GM18907 (cell line): Measurements from ENCODE around the gene SLC25A10.
"Not testable (repeated sequence)": the region's sequence is repeated elsewhere in the genome, so short reads cannot be mapped to it uniquely, and the experiment has no call there.

Experiments
- ATAC-seq: cut with Tn5 transposase; IDR thresholded peaks from one replicate; pipeline ENCODE4 v1.9.1; 2021; ENCODE audit warnings: mild to moderate bottlenecking, moderate library complexity; ENCODE audit not compliant: unreplicated experiment

The SLC25A10 gene, protein sequence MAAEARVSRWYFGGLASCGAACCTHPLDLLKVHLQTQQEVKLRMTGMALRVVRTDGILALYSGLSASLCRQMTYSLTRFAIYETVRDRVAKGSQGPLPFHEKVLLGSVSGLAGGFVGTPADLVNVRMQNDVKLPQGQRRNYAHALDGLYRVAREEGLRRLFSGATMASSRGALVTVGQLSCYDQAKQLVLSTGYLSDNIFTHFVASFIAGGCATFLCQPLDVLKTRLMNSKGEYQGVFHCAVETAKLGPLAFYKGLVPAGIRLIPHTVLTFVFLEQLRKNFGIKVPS

DNA sequence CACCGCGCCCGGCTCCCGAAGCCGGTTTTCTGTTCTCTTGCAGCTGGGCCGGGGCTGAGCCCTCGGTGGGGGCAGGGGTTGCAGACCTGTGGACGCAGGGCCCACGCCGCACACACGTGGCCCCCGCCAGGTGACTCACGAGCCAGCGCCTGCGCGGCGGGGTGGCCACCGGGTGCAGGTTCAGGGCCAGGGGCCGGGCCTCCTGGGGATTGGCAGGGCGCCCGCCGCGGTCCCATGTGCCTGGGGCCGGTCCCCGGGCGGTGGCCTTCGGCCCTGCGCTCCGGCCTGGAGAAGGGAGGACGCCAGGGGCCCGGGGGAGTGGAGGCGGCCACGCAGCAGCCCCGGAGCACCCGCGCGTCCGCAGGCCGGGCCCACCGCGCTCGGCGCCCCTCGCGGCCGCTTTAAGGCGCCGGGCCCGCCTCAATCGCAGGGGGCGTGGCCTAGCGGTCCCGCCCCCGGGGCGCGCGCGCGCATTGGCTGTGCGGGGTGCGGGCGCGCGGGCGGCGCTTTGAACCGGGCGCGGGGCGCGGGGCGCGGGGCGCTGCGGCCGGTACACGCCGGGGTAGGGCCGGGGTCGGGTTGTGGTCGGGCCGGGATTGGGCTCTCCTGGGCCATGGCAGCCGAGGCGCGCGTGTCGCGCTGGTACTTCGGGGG lies at the start of gene SLC25A10:
SLC25A10 (plus strand) TSS at position 471 of the 654 bp plus-strand sequence; CDS start at position 614, 143 bp downstream.
- peak; percentile 51 for ATAC-seq

DNA sequence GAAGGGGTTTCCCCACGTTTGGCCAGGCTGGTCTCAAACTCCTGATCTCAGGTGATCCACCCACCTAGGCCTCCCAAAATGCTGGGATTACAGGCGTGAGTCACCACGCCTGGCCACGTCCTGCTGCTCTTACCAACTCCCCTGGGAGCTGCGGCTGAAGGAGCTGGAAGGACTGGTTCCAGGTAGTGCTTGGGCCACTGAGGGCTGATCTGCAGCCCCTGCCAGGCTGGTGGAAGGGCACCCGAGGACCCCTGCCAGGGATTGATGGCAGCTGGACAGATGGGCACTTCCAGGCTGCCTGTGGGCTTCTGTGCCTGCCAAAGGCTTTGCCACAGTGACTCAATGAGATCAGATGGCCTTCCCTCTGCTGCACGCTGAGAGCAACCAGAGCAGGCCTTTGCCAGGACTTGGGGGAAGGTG lies 48.0 kb upstream of the SLC25A10 start:
- ATAC-seq: no peak

DNA sequence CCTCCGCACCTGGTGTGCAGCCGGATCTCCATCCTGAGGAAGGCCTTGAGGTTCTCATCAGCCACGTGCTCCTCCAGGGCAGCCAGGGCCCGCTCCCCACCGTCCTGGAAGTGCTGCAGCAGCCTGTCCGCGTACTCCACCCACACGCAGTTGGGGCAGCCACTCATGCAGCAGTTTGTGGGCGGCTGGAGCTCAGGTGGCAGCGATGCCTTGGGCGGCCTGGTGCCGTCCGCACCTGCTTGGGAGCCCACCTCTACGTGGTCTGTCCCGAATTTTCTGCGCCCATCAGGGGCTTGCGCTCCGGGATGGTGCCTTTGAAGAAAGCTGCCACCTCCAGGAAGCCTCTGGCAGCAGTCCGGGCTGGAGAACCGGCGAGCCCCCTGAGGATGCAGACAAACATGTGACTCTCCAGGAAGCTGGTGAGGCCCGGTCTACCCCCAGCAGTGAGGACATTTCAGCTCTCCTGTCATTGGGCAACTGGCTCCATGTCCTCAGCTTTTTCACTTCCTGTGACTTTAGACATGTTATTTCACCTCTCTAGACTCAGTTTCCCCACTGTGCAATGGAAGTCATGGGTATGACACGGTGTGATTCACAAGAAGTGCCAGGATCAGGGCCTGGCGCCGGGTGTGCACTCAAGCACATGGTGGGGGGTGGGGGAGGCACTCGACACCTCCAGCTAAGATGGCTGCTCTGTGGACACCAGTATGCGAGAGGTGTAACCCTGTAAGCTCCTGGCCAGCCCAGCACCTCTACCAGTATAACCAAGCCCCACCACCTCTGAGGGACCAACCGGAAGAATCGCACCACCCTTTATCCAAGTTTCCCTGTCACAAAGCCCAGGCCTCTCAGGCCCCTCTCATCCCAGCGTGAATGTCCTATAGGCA lies 46.6 kb upstream of the SLC25A10 start:
- ATAC-seq: peak; percentile 9

DNA sequence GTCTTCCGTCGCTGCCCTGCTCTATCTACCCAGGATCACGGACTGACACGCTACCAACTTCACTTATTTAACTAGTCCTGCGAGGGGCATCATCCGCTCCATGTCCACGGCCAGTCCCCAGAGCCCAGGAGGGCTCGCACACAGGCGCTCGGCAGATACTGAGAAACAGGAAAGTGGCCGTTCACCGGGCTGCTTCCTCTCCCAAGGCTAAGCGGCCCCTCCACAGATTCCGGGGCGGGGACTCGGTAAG lies 46.1 kb upstream of the SLC25A10 start:
- no peak for ATAC-seq

DNA sequence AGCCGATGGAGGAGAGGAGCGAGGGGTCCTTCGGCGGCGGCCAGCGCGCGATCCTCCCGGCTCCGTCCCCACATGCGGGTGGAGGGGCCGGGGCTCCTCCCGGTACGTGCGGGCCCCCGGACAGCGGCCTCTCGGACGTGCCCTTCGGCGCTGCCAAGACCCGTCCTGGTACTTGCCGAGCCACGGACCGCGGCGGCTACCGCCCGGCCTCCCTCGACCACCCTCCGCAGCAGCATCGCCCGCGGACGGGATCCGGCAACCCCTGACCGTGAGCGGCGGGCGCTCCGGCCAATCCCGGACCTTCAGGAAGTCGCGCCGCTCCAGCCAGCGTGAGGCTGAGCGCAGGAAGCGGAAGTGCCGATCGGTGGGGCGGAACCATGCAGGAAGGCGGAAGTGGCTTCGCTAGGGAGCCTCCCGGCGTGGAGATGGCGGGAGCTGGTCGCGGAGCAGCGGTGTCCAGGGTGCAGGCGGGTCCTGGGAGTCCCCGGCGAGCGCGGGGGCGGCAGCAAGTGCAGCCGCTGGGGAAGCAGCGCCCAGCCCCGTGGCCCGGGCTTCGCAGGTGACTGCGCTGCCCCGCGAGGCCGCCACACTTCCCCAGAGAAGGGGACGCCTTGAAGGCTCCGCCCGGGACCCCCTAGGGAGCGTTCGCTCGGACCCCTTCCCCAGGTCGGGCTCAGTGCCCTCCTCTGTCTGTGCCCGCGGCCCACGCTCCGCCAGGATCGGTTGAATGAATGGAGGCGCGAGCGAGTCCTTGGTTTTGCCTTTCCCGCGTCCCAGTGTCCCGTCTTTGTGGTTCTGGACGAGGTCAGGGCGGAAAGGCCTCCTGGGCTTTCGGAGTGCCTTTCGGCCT lies 45.5 kb upstream of the SLC25A10 start, which contains the start of the genes CCDC137 and OXLD1:
CCDC137 (plus strand) TSS at position 396 of the 850 bp plus-strand sequence; CDS start at position 426, 30 bp downstream.
OXLD1 (minus strand) TSS at position 264 of the 850 bp plus-strand sequence; CDS start at position 236, 28 bp downstream.
- peak; percentile 90 for ATAC-seq

DNA sequence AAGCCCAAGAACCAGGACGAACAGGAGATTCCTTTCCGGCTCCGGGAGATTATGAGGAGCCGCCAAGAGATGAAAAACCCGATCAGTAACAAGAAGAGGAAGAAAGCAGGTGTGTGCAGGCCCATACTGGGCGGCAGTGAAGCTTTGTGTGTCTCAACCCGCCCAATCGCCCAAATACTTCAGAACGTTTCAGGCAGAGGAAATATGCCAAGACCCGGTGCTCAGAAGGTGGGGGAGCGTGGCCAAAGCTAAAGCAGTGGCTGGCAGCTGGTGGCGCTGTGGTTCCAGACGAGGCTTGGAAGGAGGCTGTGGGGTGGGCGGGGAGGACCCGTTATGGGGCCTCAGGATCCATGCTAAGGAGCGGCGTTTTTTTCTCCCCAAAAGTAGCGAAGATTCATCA lies 44.3 kb upstream of the SLC25A10 start:
- no peak for ATAC-seq

DNA sequence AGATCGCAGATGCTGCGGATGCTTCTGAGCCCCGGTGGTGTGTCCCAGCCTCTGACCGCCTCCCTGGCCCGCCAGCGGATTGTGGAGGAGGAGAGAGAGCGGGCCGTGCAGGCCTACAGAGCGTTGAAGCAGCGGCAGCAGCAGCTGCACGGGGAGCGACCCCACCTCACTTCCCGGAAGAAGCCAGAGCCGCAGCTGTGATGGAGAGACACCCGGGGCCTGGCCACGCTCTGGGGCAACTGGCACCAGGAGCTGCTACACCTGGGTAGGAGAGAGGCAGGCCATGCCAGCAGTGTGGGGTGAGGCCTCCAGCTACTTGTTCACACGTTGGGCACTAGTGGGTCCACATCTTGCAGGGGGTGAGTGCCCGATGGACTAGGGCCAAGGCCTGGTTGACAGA lies 39.6 kb upstream of the SLC25A10 start:
- ATAC-seq: no peak

DNA sequence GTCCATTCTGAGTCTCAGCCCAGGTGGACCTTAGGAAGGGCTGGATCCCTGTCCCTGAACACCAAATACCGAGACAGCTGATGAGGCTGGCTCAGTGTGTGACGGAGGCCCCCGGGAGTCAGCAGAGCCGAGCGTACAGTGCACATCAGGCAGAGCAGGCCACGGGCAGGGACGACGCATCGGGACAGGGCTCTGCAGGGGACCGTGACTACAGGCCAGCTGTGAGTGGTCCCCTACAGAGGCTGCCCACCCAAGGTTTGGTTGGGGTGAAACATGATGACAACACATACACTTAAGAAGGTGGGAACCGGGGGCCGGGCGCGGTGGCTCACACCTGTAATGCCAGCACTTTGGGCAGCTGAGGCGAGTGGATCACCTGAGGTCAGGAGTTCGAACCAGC lies 39.1 kb upstream of the SLC25A10 start:
- ATAC-seq: no peak

DNA sequence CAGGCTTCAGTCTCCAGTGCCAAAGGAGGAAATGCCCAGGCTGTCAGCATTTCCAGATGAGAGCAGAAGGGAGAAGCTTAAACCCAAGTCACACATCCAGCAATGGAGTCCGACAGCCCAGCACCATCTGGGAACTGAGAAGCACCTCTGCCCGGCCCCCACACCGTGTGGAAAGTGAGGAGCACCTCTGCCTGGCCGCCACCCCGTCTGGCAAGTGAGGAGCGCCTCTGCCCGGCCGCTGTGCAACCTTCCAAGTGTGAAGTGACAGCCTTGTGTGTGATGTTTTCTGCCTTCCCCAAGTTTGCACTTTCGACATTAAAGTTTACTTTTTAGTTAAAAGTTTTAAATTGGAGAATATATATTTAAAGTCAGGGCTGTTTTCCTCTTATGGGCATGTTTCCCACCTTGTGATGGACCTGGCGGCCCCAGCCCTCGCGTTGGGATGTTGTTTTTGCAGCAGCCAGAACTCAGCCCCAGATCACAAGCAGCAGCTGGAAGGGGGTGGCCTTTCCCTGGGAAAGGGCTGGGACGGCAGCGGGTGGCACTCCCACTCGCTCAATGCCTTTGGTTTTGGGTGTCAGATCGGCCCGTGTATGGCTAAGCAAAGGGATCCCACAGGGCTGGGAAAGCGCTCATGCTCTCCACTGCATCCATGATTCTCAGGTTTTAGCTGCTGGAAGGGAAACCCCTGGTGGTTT lies 38.4 kb upstream of the SLC25A10 start:
- no peak for ATAC-seq

DNA sequence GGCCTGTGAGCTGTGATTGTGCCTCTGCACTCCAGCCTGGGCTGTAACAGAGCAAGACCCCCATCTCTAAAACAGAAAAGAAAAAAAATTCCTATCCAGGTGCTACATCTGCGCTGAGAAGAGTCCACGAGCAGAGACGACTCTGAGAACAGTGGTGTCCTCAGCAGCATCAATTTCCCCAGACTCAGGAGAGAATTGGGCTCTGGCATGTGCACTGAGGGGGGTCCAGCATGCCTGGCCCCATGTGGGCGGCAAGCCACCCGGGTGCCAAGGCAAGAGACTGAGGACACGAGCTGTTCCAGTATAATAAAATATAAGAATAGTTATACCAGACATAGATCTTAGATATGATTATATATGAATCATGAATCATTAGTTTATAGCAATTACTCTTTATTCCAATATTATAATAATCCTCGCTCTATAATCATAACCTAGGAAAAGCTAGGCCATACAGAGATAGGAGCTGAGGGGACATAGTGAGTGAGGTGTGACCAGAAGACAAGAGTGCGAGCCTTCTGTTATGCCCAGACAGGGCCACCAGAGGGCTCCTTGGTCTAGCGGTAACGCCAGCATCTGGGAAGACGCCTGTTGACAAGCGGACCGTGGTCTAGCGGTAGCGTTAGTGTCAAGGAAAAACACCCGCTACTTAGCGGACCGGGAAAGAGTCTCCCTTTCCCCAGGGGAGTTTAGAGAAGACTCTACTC lies 36.4 kb upstream of the SLC25A10 start:
- ATAC-seq: not testable (repeated sequence)

DNA sequence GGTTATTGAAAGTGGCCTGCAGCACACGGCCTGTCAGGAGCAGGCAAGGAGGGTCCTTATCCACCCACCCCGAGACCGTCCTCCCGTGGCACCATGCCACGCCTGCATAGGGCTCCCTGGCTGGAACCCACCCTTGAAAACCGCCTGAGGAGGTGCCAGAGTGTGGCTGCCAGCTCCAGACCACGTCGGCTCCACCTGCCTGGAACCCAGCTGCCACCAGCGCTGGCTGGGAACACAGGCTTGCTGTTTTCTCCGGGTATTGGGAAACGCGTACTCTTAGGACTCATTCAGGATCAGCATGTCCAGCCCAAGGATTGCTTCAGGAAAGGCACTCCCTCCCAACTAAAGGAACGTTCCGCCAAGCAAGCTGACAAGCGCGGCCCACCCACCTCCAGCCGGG lies 35.2 kb upstream of the SLC25A10 start:
- no peak for ATAC-seq

DNA sequence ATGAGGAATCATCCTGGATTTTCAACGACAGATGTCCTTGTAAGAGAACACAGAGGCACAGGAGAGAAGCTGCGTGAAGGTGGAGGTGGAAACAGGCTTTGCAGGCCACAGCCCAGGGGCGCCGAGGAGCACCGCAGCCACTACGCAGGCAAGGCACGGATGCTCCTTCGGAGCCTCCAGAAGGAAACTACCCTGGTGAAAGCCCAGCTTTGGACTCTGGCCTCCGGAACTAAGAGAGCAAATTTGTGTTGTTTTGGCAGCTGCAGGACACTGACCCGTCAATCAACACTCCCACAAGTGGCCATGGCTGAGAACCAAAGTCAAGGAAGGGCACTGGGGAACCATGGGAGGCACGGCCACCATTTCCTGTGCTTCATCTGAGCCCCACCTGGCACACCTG lies 31.9 kb upstream of the SLC25A10 start:
- ATAC-seq: no peak

DNA sequence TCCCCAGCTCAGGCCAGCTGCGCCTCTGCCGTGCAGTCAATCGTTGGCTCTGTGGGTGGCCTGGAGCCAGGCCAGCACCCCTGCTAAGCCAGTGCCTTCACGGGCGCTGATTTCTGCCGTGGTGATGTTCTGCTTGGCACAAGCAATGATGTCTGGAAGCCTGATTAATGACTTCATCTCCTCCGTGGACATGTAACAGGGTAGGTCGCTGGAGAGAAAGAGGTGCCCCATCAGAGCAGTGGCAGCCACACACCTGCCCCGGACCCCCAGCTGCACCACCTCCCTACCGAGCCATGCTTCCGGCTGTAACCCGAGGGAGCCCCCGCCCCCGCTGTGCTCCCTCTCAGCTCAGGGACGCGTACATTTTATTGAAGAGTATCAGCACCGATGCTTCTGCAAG lies 30.4 kb upstream of the SLC25A10 start:
- ATAC-seq: no peak

DNA sequence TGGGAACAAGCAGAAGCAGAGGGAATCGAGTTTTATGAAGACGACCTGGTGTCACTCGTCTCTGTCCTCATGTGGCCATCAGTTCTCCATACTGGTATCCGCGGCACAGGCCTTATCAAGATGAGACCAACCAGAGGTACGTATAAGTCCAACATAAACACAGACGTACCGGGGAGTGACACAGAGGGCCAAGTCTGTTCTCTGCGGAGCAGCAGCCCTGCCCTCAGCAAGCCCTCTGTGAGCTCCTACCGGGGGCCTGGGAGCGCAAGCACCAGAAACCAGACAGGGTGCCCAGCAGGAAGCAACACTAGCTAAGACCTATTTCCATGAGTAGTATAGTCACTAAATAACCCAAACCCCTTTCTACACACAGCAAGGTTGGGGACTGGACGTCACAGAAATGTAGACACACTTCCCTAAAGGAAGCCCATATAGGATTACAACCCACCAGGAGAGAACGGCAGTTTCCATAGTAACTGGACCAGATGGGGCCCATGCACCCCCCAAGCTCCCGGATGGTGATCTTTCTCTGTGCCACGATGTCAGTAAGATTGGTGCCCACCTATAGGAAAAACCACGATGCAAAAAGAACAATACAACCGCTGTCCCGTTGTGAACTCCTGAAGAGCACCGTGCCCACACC lies 29.4 kb upstream of the SLC25A10 start:
- ATAC-seq: no peak

DNA sequence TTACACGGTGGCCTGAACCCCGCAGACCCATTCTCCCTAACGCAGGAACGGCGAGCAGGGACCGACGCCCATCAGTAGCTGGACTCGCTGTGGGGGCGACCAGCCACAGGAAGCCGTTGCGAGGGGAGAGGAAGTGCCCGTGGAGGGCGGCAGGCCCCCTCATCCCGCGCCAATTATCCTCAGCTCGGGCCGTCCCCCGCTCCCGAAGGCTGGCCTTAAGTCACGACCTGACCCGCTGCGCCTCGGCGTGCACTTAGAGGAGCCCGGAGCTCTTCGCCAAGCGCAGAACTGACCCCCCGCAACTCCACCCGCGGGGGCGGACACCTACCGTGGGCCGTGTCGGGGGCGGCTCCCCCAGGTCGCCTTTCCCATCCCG lies 28.9 kb upstream of the SLC25A10 start:
- no peak for ATAC-seq

DNA sequence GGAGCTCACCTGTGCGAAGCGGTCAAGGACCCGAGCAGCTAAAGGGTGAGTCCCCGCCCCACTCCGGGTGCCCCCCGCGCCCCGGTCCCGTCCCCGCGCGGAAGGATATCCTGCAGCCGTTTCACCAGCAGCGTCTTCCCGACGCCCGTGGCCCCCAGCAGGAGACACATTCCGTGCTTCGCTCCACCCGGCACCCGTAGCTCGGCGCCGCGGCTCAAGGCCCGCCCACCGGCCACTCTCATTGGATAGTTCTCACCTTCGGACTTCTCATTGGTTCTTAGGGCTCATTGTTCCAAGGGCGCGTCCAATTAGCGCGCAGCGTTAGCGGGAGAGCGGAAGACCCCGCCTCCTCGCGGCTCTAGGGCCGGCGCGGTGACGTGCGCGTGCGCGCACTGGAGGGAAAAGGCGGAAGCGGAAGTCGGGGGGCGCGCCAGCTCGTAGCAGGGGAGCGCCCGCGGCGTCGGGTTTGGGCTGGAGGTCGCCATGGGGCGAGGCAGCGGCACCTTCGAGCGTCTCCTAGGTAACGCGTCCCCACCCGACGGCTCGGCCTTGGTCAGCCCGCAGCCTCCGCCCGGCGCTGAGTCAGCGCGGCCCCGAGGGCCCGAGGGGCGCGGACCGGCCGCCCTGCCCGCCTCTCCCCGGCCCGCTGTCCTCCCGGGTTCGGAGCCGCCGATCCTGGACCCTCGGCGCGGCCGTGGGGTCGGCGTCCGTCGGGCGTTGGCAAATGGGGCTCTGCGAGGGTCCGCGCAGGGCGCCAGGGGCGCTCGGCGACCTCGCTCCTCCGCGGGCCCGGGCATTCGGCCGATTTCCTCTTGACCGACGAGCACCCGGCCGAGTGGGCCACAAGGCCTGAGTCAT lies 28.3 kb upstream of the SLC25A10 start, which contains the start of the genes ARL16 and HGS:
ARL16 (minus strand) TSS at position 214 of the 858 bp plus-strand sequence; CDS start at position 170, 44 bp downstream.
HGS (plus strand) TSS at position 428 of the 858 bp plus-strand sequence; CDS start at position 484, 56 bp downstream.
- ATAC-seq: peak; percentile 85

DNA sequence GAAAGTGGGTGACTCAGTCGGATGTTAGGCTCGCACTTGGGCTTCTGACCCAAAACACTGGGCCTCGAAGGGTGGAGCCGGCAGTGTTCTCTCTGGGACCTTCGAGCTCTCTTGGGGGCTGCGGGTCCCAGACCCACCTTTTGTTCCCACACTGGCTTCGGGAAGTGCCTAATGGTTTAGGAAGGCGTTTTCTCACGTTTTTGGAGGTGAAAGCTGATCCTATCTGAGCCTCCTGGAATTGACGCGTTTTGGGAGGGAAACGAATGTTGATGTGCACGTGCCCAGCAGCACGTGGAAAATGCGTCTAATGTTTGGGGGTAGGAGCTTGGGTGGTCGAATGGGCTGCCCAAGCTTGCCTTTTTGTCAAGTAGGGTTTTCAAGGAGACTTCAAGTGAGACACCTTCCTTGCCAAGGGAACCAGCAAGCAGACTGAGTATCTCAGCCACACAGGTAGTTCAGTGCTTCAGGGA lies 27.6 kb upstream of the SLC25A10 start:
- ATAC-seq: no peak

DNA sequence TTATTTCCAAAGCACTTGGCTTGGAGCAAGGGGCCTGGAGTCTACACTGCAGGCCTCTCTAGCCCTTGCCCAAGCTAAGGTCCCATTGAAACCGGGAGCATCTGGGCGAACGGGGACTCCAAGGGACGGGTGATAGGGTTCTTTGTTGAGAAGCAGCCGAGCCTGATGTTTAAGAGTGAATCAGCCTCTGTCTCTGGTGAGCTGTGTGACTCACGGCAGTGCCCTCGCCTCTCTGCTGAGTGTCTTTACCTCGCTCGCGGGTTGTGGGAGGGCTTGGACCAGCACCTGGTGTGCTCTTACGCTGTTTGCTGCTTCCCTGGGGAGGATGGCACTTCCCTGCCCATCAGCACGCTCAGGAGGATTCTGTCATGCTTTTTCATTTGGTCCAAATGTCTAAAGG lies 27.0 kb upstream of the SLC25A10 start:
- no peak for ATAC-seq
